Measurements from ENCODE around the gene IL13. TPM values are rescaled to one million over a fixed set of nuclear protein-coding genes. Genes with fewer than 3 reads are reported as not detected.

The IL13 gene
- total and polyA plus RNA-seq, 2 donors from 2014 or later = not detected

DNA sequence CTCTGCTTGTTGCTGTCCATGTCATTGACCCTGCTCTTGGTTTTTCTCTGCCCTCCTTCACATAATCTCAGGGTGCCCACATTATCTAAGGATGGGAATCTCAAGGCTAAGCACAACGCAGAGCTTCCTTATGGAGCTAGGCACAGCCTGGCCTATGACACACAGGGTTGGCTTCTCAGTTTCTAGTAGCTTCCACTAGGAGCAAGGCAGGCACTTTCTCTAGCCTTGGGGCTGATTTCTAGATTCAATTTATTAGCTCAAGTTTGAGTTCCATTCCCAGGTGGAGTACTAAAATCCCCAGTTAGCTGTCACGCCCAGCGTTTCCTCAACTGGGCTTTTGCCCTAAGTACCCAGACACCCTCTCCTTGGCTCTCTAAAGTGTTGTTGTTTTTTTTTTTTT, 28.2 kb downstream of the IL13 start:
- H3K9ac ChIP-seq (ENCODE audit: low read length in 3 of 3) = no peak overlapping the region
- no peak for TF ChIP-seq CTCF (IDR thresholded peaks at IDR 0.05; ENCODE audit: borderline replicate concordance, extremely low read depth, insufficient read depth)
- DNase-seq (no peak), FAIRE-seq (no peak)
- no peaks in the 10 kb centered on the region for H3K9me3 ChIP-seq (ENCODE audit: control insufficient read depth in 2 of 3, insufficient read depth in 1 of 3, low read length in 3 of 3)
- H3K27me3 ChIP-seq (ENCODE audit: control insufficient read depth, insufficient read depth, low read length) = no peaks in the 10 kb centered on the region
- intact Hi-C loops (cut with DNase I) = no loop called here
- H3K4me3 ChIP-seq (ENCODE audit: low read length in 3 of 3) = no peak overlapping the region
- no peaks in the 10 kb centered on the region for H3K36me3 ChIP-seq (ENCODE audit: control insufficient read depth in 2 of 3, insufficient read depth in 3 of 3, low read length in 3 of 3)
- H3K4me1 ChIP-seq (ENCODE audit: control insufficient read depth in 2 of 3, insufficient read depth in 2 of 3, low read depth in 1 of 3, low read length in 3 of 3) = no peaks in the 10 kb centered on the region
- H3K27ac ChIP-seq (ENCODE audit: low read depth in 2 of 2, low read length in 2 of 2) = no peak overlapping the region

GRCh38 chr5:132687995-132688394, 30.0 kb downstream of the IL13 start:
- intact Hi-C loops (cut with DNase I) = no loop called here
- H3K4me1 ChIP-seq (ENCODE audit: control insufficient read depth in 2 of 3, insufficient read depth in 2 of 3, low read depth in 1 of 3, low read length in 3 of 3) = no peaks in the 10 kb centered on the region
- no peak for DNase-seq
- H3K9me3 ChIP-seq (ENCODE audit: control insufficient read depth in 2 of 3, insufficient read depth in 1 of 3, low read length in 3 of 3) = no peaks in the 10 kb centered on the region
- H3K27ac ChIP-seq (ENCODE audit: low read depth in 2 of 2, low read length in 2 of 2) = no peak overlapping the region
- no peaks in the 10 kb centered on the region for H3K27me3 ChIP-seq (ENCODE audit: control insufficient read depth, insufficient read depth, low read length)
- H3K36me3 ChIP-seq (ENCODE audit: control insufficient read depth in 2 of 3, insufficient read depth in 3 of 3, low read length in 3 of 3) = no peaks in the 10 kb centered on the region
- no peak overlapping the region for H3K9ac ChIP-seq (ENCODE audit: low read length in 3 of 3)
- FAIRE-seq = no peak
- no peak overlapping the region for H3K4me3 ChIP-seq (ENCODE audit: low read length in 3 of 3)
- TF ChIP-seq CTCF (IDR thresholded peaks at IDR 0.05; ENCODE audit: borderline replicate concordance, extremely low read depth, insufficient read depth) = no peak

DNA sequence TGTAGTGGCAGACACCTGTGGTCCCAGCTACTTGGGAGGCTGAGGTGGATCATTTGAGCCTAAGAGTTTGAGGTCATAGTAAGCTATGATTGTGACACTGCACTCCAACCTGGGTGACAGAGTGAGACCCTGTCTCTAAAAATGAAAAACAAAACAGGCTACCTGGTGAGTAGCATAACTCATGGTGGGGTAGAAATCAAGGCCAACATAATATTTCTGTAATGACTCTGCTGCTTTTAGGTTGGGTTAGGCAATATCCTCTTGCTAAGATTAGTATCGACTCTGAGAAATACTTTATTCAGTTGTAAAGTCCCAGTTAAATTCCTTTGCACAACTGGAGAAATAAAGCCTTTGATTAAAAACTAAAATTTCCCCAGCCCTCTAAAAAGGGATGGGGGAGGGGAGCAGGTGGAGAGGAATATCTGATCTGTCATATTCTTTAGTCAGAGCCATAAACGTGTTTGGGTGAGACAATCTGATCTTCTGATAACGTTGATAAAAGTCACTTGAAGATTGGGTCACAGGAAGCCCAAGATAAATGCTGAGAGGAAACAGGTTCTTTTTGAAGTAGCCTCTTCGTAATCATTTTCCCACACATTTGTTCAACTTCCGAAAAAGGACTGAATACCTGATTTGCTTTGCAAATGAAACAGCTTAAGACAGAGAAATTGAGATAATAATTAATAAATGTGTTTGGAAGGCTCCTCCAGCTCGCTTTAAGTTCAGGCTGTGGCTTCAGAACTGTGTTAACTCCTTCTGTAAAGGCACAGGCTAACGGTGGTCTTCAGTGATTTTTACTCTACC, 30.8 kb downstream of the IL13 start:
- DNase-seq = no peak
- intact Hi-C loops (cut with DNase I) = no loop called here
- Histone ChIP-seq H3K9me3 (ENCODE audit: control insufficient read depth in 2 of 3, insufficient read depth in 1 of 3, low read length in 3 of 3) (no peaks in the 10 kb centered on the region), H3K9ac (ENCODE audit: low read length in 3 of 3) (no peak overlapping the region), H3K36me3 (ENCODE audit: control insufficient read depth in 2 of 3, insufficient read depth in 3 of 3, low read length in 3 of 3) (no peaks in the 10 kb centered on the region), H3K4me1 (ENCODE audit: control insufficient read depth in 2 of 3, insufficient read depth in 2 of 3, low read depth in 1 of 3, low read length in 3 of 3) (no peaks in the 10 kb centered on the region), H3K27ac (ENCODE audit: low read depth in 2 of 2, low read length in 2 of 2) (no peak overlapping the region), H3K27me3 (ENCODE audit: control insufficient read depth, insufficient read depth, low read length) (no peaks in the 10 kb centered on the region), H3K4me3 (ENCODE audit: low read length in 3 of 3) (no peak overlapping the region)
- no peak for FAIRE-seq
- TF ChIP-seq CTCF (IDR thresholded peaks at IDR 0.05; ENCODE audit: borderline replicate concordance, extremely low read depth, insufficient read depth) = no peak

All from kidney (tissue), 14 donors.